Thoracic aorta (tissue), 2 donors: Measurements from ENCODE around the gene ATF7IP. TPM values are rescaled to one million over a fixed set of nuclear protein-coding genes. Genes with fewer than 3 reads are reported as not detected.

Experiments used
- ATAC-seq: fragments of 150-250 bp; one replicate; pipeline ENCODE4 v1.8.0; 2017; ENCODE audit warnings: low read depth; ENCODE audit not compliant: insufficient number of reproducible peaks, low FRiP score
- DNase-seq: peaks from one replicate; pipeline ENCODE4 v3.0.0-alpha.2; 2020; ENCODE audit warnings: low spot score
- H3K27ac ChIP-seq, 2 donors: fragments of 200-600 bp; sonication (generic); 1 replicate in 1 of 2; 2 replicates in 1 of 2; pipeline ENCODE4 v1.5.1; 2016; ENCODE audit warnings: mild to moderate bottlenecking in 2 of 2, moderate library complexity in 2 of 2
- H3K27me3 ChIP-seq: fragments of 200-600 bp; sonication (generic); replicated peaks from 2 replicates; pipeline ENCODE4 v1.6.0; 2016; ENCODE audit warnings: mild to moderate bottlenecking; ENCODE audit not compliant: insufficient read depth
- H3K36me3 ChIP-seq: fragments of 200-600 bp; sonication (generic); one replicate; pipeline ENCODE4 v1.5.1; 2016
- H3K4me1 ChIP-seq, 2 donors: fragments of 200-600 bp; sonication (generic); 1 replicate in 1 of 2; 2 replicates in 1 of 2; pipeline versions ENCODE4 v1.5.1 to v1.6.0; 2016; ENCODE audit warnings: low read depth in 2 of 2, mild to moderate bottlenecking in 1 of 2; ENCODE audit not compliant: control insufficient read depth in 1 of 2
- H3K4me3 ChIP-seq: fragments of 200-600 bp; sonication (generic); 2 replicates; pipeline ENCODE4 v1.5.1; 2016; ENCODE audit warnings: mild to moderate bottlenecking
- H3K9me3 ChIP-seq: fragments of 200-600 bp; sonication (generic); 2 replicates; pipeline ENCODE4 v1.5.1; 2016
- total RNA-seq, 2 donors: library from RNA; depleted of rRNA; stranded (reverse); fragments of >200 nt; gene quantifications; one replicate each; pipeline versions ENCODE4 v1.1.0 to v1.2.3, GENCODE V29; 2016
- TF ChIP-seq, protein P1 (sequence below): fragments of 200-600 bp; sonication (generic); IDR thresholded peaks from one replicate; pipeline ENCODE4 v1.5.1; 2019; ENCODE audit warnings: antibody characterized with exemption

ATF7IP gene
- total RNA-seq, 2 donors from 2014 or later = 41.0 to 41.7 TPM

DNA sequence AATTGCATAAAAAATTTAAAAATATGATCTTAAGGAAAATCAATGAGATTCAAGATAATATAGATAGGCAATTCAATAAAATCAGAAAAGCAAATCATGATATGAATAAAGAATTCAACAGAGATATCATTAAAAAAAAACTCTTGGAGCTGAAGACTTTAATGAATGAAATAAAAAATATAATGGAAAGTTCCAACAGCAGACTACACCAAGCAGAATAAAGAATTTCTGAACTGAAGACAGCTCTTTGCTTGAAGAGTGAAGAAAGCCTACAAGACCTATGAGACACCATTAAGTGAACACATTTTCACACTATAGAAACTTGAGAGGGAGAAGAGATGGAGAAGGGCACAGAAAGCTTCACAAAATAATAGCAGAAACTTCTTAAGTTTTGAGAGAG lies 156.3 kb downstream of the ATF7IP start:
- H3K27ac ChIP-seq = no peak overlapping the region
- H3K4me1 ChIP-seq = no peaks in the 10 kb centered on the region
- H3K4me3 ChIP-seq = no peak overlapping the region
- ATAC-seq = no peak
- peaks cover 23% of the 10 kb centered on the region for H3K9me3 ChIP-seq
- no peaks in the 10 kb centered on the region for H3K36me3 ChIP-seq
- TF ChIP-seq, protein P1, sequence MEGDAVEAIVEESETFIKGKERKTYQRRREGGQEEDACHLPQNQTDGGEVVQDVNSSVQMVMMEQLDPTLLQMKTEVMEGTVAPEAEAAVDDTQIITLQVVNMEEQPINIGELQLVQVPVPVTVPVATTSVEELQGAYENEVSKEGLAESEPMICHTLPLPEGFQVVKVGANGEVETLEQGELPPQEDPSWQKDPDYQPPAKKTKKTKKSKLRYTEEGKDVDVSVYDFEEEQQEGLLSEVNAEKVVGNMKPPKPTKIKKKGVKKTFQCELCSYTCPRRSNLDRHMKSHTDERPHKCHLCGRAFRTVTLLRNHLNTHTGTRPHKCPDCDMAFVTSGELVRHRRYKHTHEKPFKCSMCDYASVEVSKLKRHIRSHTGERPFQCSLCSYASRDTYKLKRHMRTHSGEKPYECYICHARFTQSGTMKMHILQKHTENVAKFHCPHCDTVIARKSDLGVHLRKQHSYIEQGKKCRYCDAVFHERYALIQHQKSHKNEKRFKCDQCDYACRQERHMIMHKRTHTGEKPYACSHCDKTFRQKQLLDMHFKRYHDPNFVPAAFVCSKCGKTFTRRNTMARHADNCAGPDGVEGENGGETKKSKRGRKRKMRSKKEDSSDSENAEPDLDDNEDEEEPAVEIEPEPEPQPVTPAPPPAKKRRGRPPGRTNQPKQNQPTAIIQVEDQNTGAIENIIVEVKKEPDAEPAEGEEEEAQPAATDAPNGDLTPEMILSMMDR = no peak
- DNase-seq = no peak
- H3K27me3 ChIP-seq = no peaks in the 10 kb centered on the region

DNA sequence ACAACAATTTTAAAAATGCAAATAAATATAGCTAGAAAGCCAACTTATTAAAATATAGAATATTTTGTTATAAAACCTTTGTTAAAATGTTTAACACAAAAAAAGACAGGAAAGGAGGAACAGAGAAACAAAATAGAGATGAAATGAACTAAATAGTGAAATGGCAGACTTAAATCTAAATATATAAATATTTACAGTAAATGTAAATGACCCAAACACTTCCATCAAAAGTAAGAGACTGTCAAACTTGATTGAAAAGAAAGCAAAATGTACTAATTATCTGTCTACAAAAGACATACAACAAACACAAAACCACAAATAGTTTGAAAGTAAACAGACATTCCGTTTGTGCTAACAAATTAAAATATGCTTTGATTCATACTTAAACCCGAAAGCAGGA lies 160.5 kb downstream of the ATF7IP start:
- Histone ChIP-seq H3K27ac (no peak overlapping the region), H3K27me3 (no peaks in the 10 kb centered on the region), H3K9me3 (peaks cover 23% of the 10 kb centered on the region), H3K4me1 (no peaks in the 10 kb centered on the region), H3K36me3 (no peaks in the 10 kb centered on the region), H3K4me3 (no peak overlapping the region)
- TF ChIP-seq, protein P1 = no peak
- DNase-seq (no peak), ATAC-seq (no peak)

DNA sequence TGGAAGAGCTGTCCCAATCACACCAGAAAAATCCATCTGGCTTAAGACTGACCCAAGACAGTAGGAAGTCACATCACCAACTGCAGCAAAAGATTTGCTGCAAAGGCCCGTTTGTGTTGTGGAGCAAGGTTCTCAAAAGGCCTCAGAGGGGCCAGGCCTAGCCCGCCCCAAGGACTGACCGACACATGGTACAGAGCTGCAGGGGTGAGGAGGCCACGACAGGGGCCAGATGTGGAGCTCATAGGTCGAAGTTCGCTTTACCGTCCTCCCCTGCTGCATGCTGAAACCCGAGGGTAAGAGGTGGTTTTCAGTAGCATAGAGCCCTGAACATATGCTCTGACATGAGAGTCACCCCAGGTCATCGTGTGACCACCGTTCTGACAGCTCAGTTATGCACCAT lies 166.7 kb downstream of the ATF7IP start:
- Histone ChIP-seq H3K9me3 (no peaks in the 10 kb centered on the region), H3K27ac (no peak overlapping the region), H3K4me1 (no peaks in the 10 kb centered on the region), H3K36me3 (no peaks in the 10 kb centered on the region), H3K27me3 (no peaks in the 10 kb centered on the region), H3K4me3 (no peak overlapping the region)
- DNase-seq (no peak), ATAC-seq (no peak)
- TF ChIP-seq, protein P1 = no peak

DNA sequence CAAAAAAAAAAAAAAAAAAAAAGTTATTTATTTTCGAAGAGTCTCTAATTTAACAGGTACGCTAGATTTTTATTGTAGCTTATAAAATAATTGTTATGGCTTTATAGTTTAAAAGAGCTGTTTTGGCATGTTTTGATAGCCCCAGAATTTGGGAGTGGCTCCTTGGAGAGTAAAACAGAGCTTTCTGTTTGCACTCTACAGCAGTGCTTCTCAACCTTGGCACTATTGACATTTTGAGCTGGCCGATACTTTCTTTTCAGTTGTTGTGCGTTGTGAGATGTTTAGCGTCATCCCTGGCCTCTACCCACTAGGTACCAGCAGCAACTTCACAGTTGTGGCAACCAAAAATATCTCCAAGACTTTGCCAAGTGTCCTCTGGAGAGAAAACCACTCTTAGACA lies 171.6 kb downstream of the ATF7IP start:
- no peaks in the 10 kb centered on the region for H3K36me3 ChIP-seq
- H3K4me3 ChIP-seq = no peak overlapping the region
- H3K27me3 ChIP-seq = no peaks in the 10 kb centered on the region
- no peaks in the 10 kb centered on the region for H3K9me3 ChIP-seq
- ATAC-seq (no peak), DNase-seq (no peak)
- TF ChIP-seq, protein P1 = no peak
- no peak overlapping the region for H3K27ac ChIP-seq
- H3K4me1 ChIP-seq = no peaks in the 10 kb centered on the region

DNA sequence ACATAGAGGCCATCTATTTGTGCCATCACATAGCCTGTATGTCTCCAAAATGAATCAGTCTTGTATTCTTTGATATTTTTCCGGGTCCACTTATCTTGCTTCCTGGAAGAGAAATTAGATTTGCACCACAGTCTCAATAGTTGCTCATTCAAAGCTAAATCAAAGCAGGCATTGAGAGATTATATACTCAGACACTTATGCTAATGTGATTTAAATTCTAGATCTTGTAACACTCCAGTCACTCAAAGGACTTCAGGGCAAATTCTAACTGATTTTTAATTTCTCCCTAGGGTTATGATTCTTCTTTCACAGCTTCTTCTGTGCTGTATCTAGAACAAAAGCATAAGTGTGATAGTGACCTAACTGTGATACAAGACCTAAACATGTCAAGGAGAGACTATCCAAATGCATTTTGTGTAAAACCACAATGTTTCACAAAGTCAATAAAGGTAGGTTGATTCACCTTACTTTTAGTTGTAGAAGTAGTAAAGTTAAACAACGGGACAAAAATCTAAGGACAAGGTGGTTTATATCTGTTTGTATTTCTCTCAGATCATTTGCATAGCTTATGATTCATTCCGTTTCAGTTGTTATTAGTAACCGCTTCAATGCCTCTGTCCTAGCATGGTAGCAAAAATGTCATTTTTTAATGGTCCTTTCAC lies 175.4 kb downstream of the ATF7IP start:
- H3K27ac ChIP-seq = no peak overlapping the region
- ATAC-seq (no peak), DNase-seq (no peak)
- H3K27me3 ChIP-seq = no peaks in the 10 kb centered on the region
- no peaks in the 10 kb centered on the region for H3K36me3 ChIP-seq
- no peak overlapping the region for H3K4me3 ChIP-seq
- H3K9me3 ChIP-seq = no peaks in the 10 kb centered on the region
- H3K4me1 ChIP-seq = no peaks in the 10 kb centered on the region
- TF ChIP-seq, protein P1 = no peak
